Spleen (tissue), 7 donors: ENCODE measurements around the gene SUSD4.

Experiments
- POLR2AphosphoS5 ChIP-seq, 3 donors: sonication (generic); formaldehyde crosslinking; IDR thresholded peaks; one replicate each; pipeline ENCODE4 v1.5.1; 2017; ENCODE audit warnings: antibody characterized with exemption in 3 of 3
- TF ChIP-seq, protein P1 (sequence below), 11 experiments: fragments of 200-600 bp in 7 of 11; fragments of 450-650 bp in 4 of 11; sonication (generic) in 4 of 11; IDR thresholded peaks in 8 of 11; conservative IDR thresholded peaks in 3 of 11; 1 replicate in 7 of 11; 2 replicates in 4 of 11; pipeline versions ENCODE4 v1.4.0 to v1.8.0; 2016 to 2021; ENCODE audit warnings: antibody characterized with exemption in 11 of 11, inconsistent platforms in 4 of 11, mild to moderate bottlenecking in 1 of 11
- donor health status: DM: no; HTN: no; CAD: no; lungs with moderate emphysema.
- donor health status: DM: no; HTN: no; CAD: no.
- donor health status: DM: no; HTN: no; CAD: no.

DNA sequence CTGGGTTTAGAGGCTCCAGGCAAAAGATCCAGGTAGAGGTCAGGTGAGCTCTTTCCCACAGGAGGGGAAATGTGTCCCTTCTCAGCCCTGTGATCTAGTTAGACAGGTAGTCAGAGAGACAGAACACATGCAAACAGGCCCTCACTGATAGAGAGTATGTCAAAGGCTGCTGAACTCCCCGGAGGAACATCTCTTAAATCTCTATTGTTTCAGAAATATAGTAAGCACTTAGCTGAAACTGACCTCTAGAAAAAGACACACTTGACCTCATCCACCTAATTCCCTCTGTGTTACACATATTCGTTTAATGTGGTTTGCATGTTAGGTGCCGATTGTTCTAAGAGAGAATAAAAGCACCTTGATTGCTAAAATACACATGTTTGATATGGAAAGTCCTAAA is 23.3 kb downstream of the SUSD4 start:
- TF ChIP-seq, protein P1, sequence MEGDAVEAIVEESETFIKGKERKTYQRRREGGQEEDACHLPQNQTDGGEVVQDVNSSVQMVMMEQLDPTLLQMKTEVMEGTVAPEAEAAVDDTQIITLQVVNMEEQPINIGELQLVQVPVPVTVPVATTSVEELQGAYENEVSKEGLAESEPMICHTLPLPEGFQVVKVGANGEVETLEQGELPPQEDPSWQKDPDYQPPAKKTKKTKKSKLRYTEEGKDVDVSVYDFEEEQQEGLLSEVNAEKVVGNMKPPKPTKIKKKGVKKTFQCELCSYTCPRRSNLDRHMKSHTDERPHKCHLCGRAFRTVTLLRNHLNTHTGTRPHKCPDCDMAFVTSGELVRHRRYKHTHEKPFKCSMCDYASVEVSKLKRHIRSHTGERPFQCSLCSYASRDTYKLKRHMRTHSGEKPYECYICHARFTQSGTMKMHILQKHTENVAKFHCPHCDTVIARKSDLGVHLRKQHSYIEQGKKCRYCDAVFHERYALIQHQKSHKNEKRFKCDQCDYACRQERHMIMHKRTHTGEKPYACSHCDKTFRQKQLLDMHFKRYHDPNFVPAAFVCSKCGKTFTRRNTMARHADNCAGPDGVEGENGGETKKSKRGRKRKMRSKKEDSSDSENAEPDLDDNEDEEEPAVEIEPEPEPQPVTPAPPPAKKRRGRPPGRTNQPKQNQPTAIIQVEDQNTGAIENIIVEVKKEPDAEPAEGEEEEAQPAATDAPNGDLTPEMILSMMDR (IDR thresholded peaks at IDR 0.05 in 8 of 11, conservative IDR thresholded peaks at IDR 0.05 in 3 of 11), result no peak
- no peak for TF ChIP-seq POLR2AphosphoS5 (IDR thresholded peaks at IDR 0.05)
